Measurements from ENCODE around the gene DIP2A. TPM values are rescaled to one million over a fixed set of nuclear protein-coding genes. Genes with fewer than 3 reads are reported as not detected.

DIP2A gene
- total and polyA plus RNA-seq, 9 donors, result 20.5 to 40.3 (median 32.0) TPM

DNA sequence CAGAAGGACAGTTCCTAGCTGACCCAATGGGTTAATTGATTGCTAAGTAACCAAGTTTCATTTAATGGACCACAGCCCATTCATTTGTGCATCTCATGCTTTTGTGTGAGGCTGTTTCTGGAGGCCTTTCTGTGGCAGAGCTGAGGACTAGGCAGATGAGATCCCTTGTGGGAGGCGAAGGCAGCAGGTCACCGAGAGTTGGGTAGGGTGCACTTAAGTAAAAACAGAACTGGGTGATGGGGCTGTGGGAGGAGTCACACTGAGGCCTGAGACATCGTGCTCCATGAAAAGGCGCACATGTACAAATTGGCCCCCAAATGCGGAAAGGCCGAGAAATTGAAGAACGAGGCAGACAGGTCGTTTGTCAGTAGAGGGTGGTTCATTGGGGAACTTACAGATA, 85.3 kb downstream of the DIP2A start:
- Histone ChIP-seq H3K4me3 (no peak overlapping the region), H3K9me3 (no peaks in the 10 kb centered on the region), H3K4me1 (ENCODE audit: insufficient read depth) (no peaks in the 10 kb centered on the region), H3K36me3 (no peaks in the 10 kb centered on the region), H3K27ac (no peak overlapping the region), H3K27me3 (no peaks in the 10 kb centered on the region)
- 84 to 93% (median 92%) methylated on average over 8 of the region's 8 CpGs for WGBS, 3 donors
- no peak for TF ChIP-seq POLR2A (IDR thresholded peaks at IDR 0.05)
- TF ChIP-seq, protein P1, sequence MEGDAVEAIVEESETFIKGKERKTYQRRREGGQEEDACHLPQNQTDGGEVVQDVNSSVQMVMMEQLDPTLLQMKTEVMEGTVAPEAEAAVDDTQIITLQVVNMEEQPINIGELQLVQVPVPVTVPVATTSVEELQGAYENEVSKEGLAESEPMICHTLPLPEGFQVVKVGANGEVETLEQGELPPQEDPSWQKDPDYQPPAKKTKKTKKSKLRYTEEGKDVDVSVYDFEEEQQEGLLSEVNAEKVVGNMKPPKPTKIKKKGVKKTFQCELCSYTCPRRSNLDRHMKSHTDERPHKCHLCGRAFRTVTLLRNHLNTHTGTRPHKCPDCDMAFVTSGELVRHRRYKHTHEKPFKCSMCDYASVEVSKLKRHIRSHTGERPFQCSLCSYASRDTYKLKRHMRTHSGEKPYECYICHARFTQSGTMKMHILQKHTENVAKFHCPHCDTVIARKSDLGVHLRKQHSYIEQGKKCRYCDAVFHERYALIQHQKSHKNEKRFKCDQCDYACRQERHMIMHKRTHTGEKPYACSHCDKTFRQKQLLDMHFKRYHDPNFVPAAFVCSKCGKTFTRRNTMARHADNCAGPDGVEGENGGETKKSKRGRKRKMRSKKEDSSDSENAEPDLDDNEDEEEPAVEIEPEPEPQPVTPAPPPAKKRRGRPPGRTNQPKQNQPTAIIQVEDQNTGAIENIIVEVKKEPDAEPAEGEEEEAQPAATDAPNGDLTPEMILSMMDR (IDR thresholded peaks at IDR 0.05), result no peak
- TF ChIP-seq EP300 (IDR thresholded peaks at IDR 0.05), result no peak
- no peak for DNase-seq
- intact Hi-C loops (cut with DNase I), result no loop called here

DNA sequence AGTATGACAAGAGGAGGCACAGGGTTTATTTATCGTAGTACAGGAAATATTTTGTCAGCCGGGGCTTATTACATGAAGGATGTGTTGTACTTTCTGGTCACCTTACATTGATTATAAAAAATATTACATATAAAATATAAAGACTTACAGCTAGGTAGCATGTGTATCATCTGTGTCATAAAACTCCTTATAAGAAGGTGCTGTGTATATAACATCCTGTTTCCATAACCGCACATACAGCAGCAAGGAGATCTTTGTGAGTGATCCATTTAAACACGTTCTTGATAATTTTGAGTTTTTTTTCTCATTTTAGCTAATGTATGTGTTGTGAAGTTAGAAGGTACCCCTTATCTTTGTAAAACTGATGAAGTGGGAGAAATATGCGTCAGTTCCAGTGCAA, 86.1 kb downstream of the DIP2A start:
- DNase-seq, result no peak
- H3K27ac ChIP-seq, result no peak overlapping the region
- H3K27me3 ChIP-seq, result no peaks in the 10 kb centered on the region
- no peaks in the 10 kb centered on the region for H3K36me3 ChIP-seq
- 82 to 89% (median 83%) methylated on average over 5 of the region's 5 CpGs for WGBS, 3 donors
- no peak overlapping the region for H3K4me3 ChIP-seq
- no peaks in the 10 kb centered on the region for H3K9me3 ChIP-seq
- intact Hi-C loops (cut with DNase I), result no loop called here
- TF ChIP-seq EP300 (IDR thresholded peaks at IDR 0.05), result no peak
- TF ChIP-seq, protein P1 (IDR thresholded peaks at IDR 0.05), result no peak
- no peak for TF ChIP-seq POLR2A (IDR thresholded peaks at IDR 0.05)
- no peaks in the 10 kb centered on the region for H3K4me1 ChIP-seq (ENCODE audit: insufficient read depth)

DNA sequence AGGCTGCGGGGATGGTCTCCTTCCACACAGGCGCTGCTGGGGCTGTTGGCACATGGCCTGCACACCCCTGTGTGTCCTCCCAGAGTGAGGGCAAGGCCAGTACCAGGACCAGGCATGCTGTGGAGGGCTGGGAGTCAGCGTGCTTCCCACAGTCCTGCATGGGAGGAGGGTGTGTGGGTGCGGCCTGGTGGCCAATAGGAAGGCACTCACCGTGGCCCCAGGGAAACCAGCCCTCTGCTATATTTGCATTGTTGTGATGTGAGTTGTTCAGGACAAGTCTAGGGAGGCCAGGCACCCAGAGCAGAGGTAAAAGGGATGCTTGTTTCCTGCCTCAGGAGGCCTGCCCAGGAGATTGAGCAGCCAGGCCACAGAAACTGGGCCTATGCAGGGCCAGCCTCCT, 86.7 kb downstream of the DIP2A start:
- H3K27ac ChIP-seq, result no peak overlapping the region
- intact Hi-C loops (cut with DNase I), result no loop called here
- 83 to 88% (median 86%) methylated on average over 5 of the region's 5 CpGs for WGBS, 3 donors
- no peak overlapping the region for H3K4me3 ChIP-seq
- no peaks in the 10 kb centered on the region for H3K36me3 ChIP-seq
- TF ChIP-seq EP300 (IDR thresholded peaks at IDR 0.05), result no peak
- no peak for TF ChIP-seq POLR2A (IDR thresholded peaks at IDR 0.05)
- TF ChIP-seq, protein P1 (IDR thresholded peaks at IDR 0.05), result no peak
- no peak for DNase-seq
- H3K27me3 ChIP-seq, result no peaks in the 10 kb centered on the region
- H3K4me1 ChIP-seq (ENCODE audit: insufficient read depth), result no peaks in the 10 kb centered on the region
- H3K9me3 ChIP-seq, result no peaks in the 10 kb centered on the region

DNA sequence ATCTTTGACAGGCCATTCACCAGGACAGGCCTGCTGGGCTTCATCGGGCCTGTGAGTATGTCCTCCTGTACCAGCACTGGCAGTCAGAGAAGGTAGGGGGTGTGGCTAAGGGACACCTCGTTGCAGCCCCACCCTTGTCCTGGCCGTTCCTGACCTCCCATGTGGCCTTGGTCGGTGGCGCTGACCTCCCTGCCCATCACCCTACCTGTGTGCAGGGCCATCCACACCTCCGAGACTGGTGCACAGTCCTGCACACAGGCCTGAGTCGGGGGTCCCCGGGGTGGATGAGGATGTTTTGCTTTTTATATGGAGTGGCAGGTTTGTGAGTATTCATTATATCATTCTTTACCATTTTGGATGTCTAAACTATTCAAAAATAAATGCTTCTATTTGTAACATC, 87.2 kb downstream of the DIP2A start:
- H3K36me3 ChIP-seq, result no peaks in the 10 kb centered on the region
- no peak for DNase-seq
- intact Hi-C loops (cut with DNase I), result no loop called here
- H3K4me1 ChIP-seq (ENCODE audit: insufficient read depth), result no peaks in the 10 kb centered on the region
- TF ChIP-seq EP300 (IDR thresholded peaks at IDR 0.05), result no peak
- no peak for TF ChIP-seq POLR2A (IDR thresholded peaks at IDR 0.05)
- TF ChIP-seq, protein P1 (IDR thresholded peaks at IDR 0.05), result no peak
- no peaks in the 10 kb centered on the region for H3K27me3 ChIP-seq
- no peak overlapping the region for H3K4me3 ChIP-seq
- H3K27ac ChIP-seq, result no peak overlapping the region
- H3K9me3 ChIP-seq, result no peaks in the 10 kb centered on the region
- 85 to 90% (median 88%) methylated on average over 8 of the region's 8 CpGs for WGBS, 3 donors

DNA sequence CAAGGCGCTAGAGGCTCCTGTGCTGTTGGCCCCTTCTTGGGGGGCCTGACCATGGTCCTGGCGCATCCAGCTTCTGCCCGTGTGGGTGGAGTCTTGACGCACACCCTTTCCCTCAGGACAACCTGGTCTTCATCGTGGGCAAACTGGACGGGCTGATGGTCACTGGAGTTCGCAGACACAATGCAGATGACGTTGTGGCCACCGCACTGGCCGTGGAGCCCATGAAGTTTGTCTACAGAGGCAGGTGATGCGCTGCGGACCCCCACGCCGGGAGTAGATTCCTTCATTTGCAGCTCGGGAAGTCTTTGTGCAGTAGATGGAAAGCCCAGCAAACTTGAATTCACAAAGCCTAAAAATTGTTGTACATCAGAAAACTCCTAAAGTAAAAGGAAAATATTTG, 88.1 kb downstream of the DIP2A start:
- Histone ChIP-seq H3K27me3 (no peaks in the 10 kb centered on the region), H3K4me3 (no peak overlapping the region), H3K9me3 (no peaks in the 10 kb centered on the region), H3K4me1 (ENCODE audit: insufficient read depth) (no peaks in the 10 kb centered on the region), H3K36me3 (no peaks in the 10 kb centered on the region), H3K27ac (no peak overlapping the region)
- no peak for DNase-seq
- intact Hi-C loops (cut with DNase I), result no loop called here
- TF ChIP-seq POLR2A (IDR thresholded peaks at IDR 0.05) (no peak), EP300 (IDR thresholded peaks at IDR 0.05) (no peak)
- TF ChIP-seq, protein P1 (IDR thresholded peaks at IDR 0.05), result no peak
- WGBS, 3 donors, result 85 to 96% (median 94%) methylated on average over 15 of the region's 15 CpGs

All from ovary (tissue), 9 donors.